ENCODE measurements around the gene NFKBIL1. TPM values are rescaled to one million over a fixed set of nuclear protein-coding genes. Genes with fewer than 3 reads are reported as not detected.

Gene NFKBIL1
- total RNA-seq, 1 donor from 2014 or later: 20.4 TPM

- Histone ChIP-seq H3K36me3 (ENCODE audit: control insufficient read depth in 3 of 3, insufficient read depth in 3 of 3, low read length in 3 of 3) (no peaks in the 10 kb centered on the region), H3K9me3 (ENCODE audit: control insufficient read depth in 3 of 3, low read length in 3 of 3) (no peaks in the 10 kb centered on the region), H3K4me3 (ENCODE audit: low read length in 3 of 3) (peak overlapping the region; percentile 64 to 96 (median 95)), H3K9ac (ENCODE audit: low read depth in 1 of 3, low read length in 3 of 3) (peak overlapping the region; percentile 61 to 96 (median 90)), H3K27me3 (ENCODE audit: control insufficient read depth in 3 of 3, insufficient read depth in 3 of 3, low read length in 3 of 3) (no peaks in the 10 kb centered on the region), H3K27ac (ENCODE audit: low read depth, low read length) (peak overlapping the region; percentile 65), H3K4me1 (ENCODE audit: control insufficient read depth in 3 of 3, insufficient read depth in 3 of 3, low read length in 3 of 3) (peaks cover 16 to 20% (median 18%) of the 10 kb centered on the region in 3 donors)
These were observed 33.0 kb downstream of the NFKBIL1 start for GRCh38 chr6:31580438-31580740.

DNA sequence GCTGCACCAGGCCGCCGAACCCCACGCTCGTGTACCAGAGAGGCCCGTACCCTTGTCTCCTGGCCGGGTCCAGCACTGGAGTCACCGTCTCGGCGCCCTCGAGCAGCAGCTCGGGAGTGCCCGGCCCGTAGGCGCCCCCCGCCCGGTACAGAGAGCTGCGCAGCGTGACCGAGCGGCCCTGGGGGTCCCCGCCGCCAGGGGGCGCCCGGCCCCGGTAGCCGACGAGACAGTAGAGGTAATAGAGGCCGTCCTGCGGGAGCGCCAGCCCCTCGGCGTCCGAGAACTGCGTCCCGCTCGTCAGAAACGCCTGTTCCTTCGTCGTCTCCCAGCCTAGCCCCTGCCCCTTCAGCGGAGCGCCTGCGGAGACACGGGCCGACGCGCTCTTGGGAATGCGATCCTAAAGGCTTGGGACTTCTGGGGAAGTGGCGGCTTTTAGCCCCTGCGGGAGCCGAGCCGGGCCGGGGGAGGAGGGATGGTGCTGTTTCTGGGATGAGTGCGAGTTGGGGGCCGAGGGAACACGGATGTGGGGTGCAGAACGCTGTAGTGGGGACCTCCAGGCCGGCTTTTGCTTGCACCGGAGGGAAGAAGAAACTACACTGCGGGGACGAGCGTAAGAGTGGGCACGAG lies 33.5 kb downstream of the NFKBIL1 start:
- Histone ChIP-seq H3K9ac (ENCODE audit: low read depth in 1 of 3, low read length in 3 of 3) (peak overlapping the region; percentile 90 to 96 (median 91)), H3K27ac (ENCODE audit: low read depth, low read length) (peak overlapping the region; percentile 65), H3K27me3 (ENCODE audit: control insufficient read depth in 3 of 3, insufficient read depth in 3 of 3, low read length in 3 of 3) (no peaks in the 10 kb centered on the region), H3K36me3 (ENCODE audit: control insufficient read depth in 3 of 3, insufficient read depth in 3 of 3, low read length in 3 of 3) (no peaks in the 10 kb centered on the region), H3K4me3 (ENCODE audit: low read length in 3 of 3) (peak overlapping the region; percentile 89 to 96 (median 95)), H3K9me3 (ENCODE audit: control insufficient read depth in 3 of 3, low read length in 3 of 3) (no peaks in the 10 kb centered on the region), H3K4me1 (ENCODE audit: control insufficient read depth in 3 of 3, insufficient read depth in 3 of 3, low read length in 3 of 3) (peaks cover 16 to 20% (median 18%) of the 10 kb centered on the region in 3 donors)

- Histone ChIP-seq H3K27ac (ENCODE audit: low read depth, low read length) (peak overlapping the region; percentile 65), H3K27me3 (ENCODE audit: control insufficient read depth in 3 of 3, insufficient read depth in 3 of 3, low read length in 3 of 3) (no peaks in the 10 kb centered on the region), H3K4me1 (ENCODE audit: control insufficient read depth in 3 of 3, insufficient read depth in 3 of 3, low read length in 3 of 3) (peaks cover 16 to 18% (median 17%) of the 10 kb centered on the region in 3 donors), H3K4me3 (ENCODE audit: low read length in 3 of 3) (peak overlapping the region; percentile 89 to 96 (median 95)), H3K9me3 (ENCODE audit: control insufficient read depth in 3 of 3, low read length in 3 of 3) (no peaks in the 10 kb centered on the region), H3K36me3 (ENCODE audit: control insufficient read depth in 3 of 3, insufficient read depth in 3 of 3, low read length in 3 of 3) (no peaks in the 10 kb centered on the region), H3K9ac (ENCODE audit: low read depth in 1 of 3, low read length in 3 of 3) (peak overlapping the region; percentile 90 to 96 (median 91))
These were observed 34.2 kb downstream of the NFKBIL1 start for GRCh38 chr6:31581434-31582229.

GRCh38 chr6:31582230-31582643 lies 34.8 kb downstream of the NFKBIL1 start, which contains the start of gene LTB:
Gene LTB, minus strand, starts transcription at chr6:31582424. Its CDS starts 7 bp downstream, at chr6:31582417.
- H3K9ac ChIP-seq (ENCODE audit: low read depth in 1 of 3, low read length in 3 of 3): peak within 1 kb of the TSS; percentile 90 to 96 (median 91)
- no peaks in the 10 kb centered on the region for H3K36me3 ChIP-seq (ENCODE audit: control insufficient read depth in 3 of 3, insufficient read depth in 3 of 3, low read length in 3 of 3)
- no peaks in the 10 kb centered on the region for H3K27me3 ChIP-seq (ENCODE audit: control insufficient read depth in 3 of 3, insufficient read depth in 3 of 3, low read length in 3 of 3)
- peak within 1 kb of the TSS; percentile 65 for H3K27ac ChIP-seq (ENCODE audit: low read depth, low read length)
- H3K4me1 ChIP-seq (ENCODE audit: control insufficient read depth in 3 of 3, insufficient read depth in 3 of 3, low read length in 3 of 3): peaks cover 15 to 18% (median 16%) of the 10 kb centered on the region in 3 donors
- peak within 1 kb of the TSS; percentile 89 to 96 (median 95) for H3K4me3 ChIP-seq (ENCODE audit: low read length in 3 of 3)
- no peaks in the 10 kb centered on the region for H3K9me3 ChIP-seq (ENCODE audit: control insufficient read depth in 3 of 3, low read length in 3 of 3)

DNA sequence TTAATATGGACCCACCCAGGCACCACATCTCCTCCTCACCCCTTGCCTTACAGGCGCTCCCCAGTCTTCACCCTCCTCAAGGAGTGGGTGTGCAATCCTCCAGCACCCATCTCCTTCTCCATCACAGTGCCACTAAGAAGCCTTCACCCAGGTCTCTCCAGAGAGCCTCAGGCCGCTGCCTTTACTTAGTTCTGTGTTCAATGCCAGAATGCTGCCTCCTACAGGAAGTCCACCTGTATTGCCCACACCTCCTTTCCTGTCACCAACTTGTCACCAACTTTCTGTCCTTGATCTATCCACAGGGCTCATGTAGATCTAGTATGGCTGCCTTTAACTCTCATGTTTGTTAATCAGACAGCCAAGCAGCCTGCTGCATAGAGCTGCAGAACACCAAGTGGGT lies 38.1 kb downstream of the NFKBIL1 start:
- H3K9ac ChIP-seq (ENCODE audit: low read depth in 1 of 3, low read length in 3 of 3): no peak overlapping the region
- no peak overlapping the region for H3K27ac ChIP-seq (ENCODE audit: low read depth, low read length)
- H3K27me3 ChIP-seq (ENCODE audit: control insufficient read depth in 3 of 3, insufficient read depth in 3 of 3, low read length in 3 of 3): no peaks in the 10 kb centered on the region
- no peaks in the 10 kb centered on the region for H3K9me3 ChIP-seq (ENCODE audit: control insufficient read depth in 3 of 3, low read length in 3 of 3)
- no peak overlapping the region for H3K4me3 ChIP-seq (ENCODE audit: low read length in 3 of 3)
- peaks cover 16 to 18% (median 16%) of the 10 kb centered on the region in 3 donors for H3K4me1 ChIP-seq (ENCODE audit: control insufficient read depth in 3 of 3, insufficient read depth in 3 of 3, low read length in 3 of 3)
- H3K36me3 ChIP-seq (ENCODE audit: control insufficient read depth in 3 of 3, insufficient read depth in 3 of 3, low read length in 3 of 3): no peaks in the 10 kb centered on the region

DNA sequence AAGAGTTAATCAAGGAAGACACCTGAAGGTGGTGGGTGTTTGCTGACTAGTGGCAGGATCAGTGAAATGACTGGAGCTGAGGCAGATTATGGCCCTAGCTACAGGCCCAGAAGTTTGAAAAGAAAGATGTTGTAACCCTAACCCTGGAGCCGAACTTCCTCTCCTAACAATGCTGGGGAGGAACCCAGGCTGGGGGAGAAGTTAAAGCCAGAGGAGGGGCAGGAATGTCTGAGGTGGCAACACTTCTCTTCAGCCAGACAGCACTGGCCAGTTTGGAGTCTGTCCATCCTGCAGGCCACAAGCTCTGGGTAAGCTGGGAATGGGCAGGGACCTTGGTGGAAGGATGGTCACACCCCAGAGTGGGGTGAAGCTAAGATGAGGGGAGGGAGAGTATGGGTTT lies 38.6 kb downstream of the NFKBIL1 start, which contains the start of gene LST1:
Gene LST1 (plus strand): TSS at position 270 of the 400 bp plus-strand sequence. CDS start 1,023 bp downstream, outside the sequence.
- H3K27me3 ChIP-seq (ENCODE audit: control insufficient read depth in 3 of 3, insufficient read depth in 3 of 3, low read length in 3 of 3): no peaks in the 10 kb centered on the region
- peak within 1 kb of the TSS; percentile 25 for H3K27ac ChIP-seq (ENCODE audit: low read depth, low read length)
- H3K4me3 ChIP-seq (ENCODE audit: low read length in 3 of 3): peak within 1 kb of the TSS in 1 of 3 donors; percentile 12
- peaks cover 11 to 14% (median 13%) of the 10 kb centered on the region in 3 donors for H3K4me1 ChIP-seq (ENCODE audit: control insufficient read depth in 3 of 3, insufficient read depth in 3 of 3, low read length in 3 of 3)
- H3K9ac ChIP-seq (ENCODE audit: low read depth in 1 of 3, low read length in 3 of 3): no peak within 1 kb of the TSS
- H3K36me3 ChIP-seq (ENCODE audit: control insufficient read depth in 3 of 3, insufficient read depth in 3 of 3, low read length in 3 of 3): no peaks in the 10 kb centered on the region
- H3K9me3 ChIP-seq (ENCODE audit: control insufficient read depth in 3 of 3, low read length in 3 of 3): no peaks in the 10 kb centered on the region

- H3K27ac ChIP-seq (ENCODE audit: low read depth, low read length): peak overlapping the region; percentile 25
These were observed 39.3 kb downstream of the NFKBIL1 start for GRCh38 chr6:31586599-31587281.

GRCh38 chr6:31587791-31588777 lies 40.7 kb downstream of the NFKBIL1 start:
- Histone ChIP-seq H3K27ac (ENCODE audit: low read depth, low read length) (no peak overlapping the region), H3K9ac (ENCODE audit: low read depth in 1 of 3, low read length in 3 of 3) (no peak overlapping the region), H3K36me3 (ENCODE audit: control insufficient read depth in 3 of 3, insufficient read depth in 3 of 3, low read length in 3 of 3) (no peaks in the 10 kb centered on the region), H3K9me3 (ENCODE audit: control insufficient read depth in 3 of 3, low read length in 3 of 3) (no peaks in the 10 kb centered on the region), H3K4me1 (ENCODE audit: control insufficient read depth in 3 of 3, insufficient read depth in 3 of 3, low read length in 3 of 3) (peaks cover 0 to 2% (median 2%) of the 10 kb centered on the region in 3 donors), H3K4me3 (ENCODE audit: low read length in 3 of 3) (no peak overlapping the region), H3K27me3 (ENCODE audit: control insufficient read depth in 3 of 3, insufficient read depth in 3 of 3, low read length in 3 of 3) (no peaks in the 10 kb centered on the region)

More at GRCh38 chr6:31586599-31587281, 39.3 kb downstream of the NFKBIL1 start:
- H3K4me1 ChIP-seq (ENCODE audit: control insufficient read depth in 3 of 3, insufficient read depth in 3 of 3, low read length in 3 of 3): peaks cover 4 to 6% (median 6%) of the 10 kb centered on the region in 3 donors
- H3K9ac ChIP-seq (ENCODE audit: low read depth in 1 of 3, low read length in 3 of 3): no peak overlapping the region
- peak overlapping the region in 1 of 3 donors; percentile 12 for H3K4me3 ChIP-seq (ENCODE audit: low read length in 3 of 3)
- H3K9me3 ChIP-seq (ENCODE audit: control insufficient read depth in 3 of 3, low read length in 3 of 3): no peaks in the 10 kb centered on the region
- no peaks in the 10 kb centered on the region for H3K36me3 ChIP-seq (ENCODE audit: control insufficient read depth in 3 of 3, insufficient read depth in 3 of 3, low read length in 3 of 3)
- no peaks in the 10 kb centered on the region for H3K27me3 ChIP-seq (ENCODE audit: control insufficient read depth in 3 of 3, insufficient read depth in 3 of 3, low read length in 3 of 3)
